B cell (primary cell): Measurements from ENCODE around the gene ARFGAP1. TPM values are rescaled to one million over a fixed set of nuclear protein-coding genes. Genes with fewer than 3 reads are reported as not detected.

ENCODE experiments used
- ATAC-seq: fragments of 200-7000 bp; cut with Tn5 transposase; one replicate; pipeline ENCODE4 v1.10.0; 2021; ENCODE audit warnings: low read depth, mild to moderate bottlenecking, moderate number of reproducible peaks, moderate library complexity
- CTCF ChIA-PET: fragments of 350-600 bp; sonication (Branson Sonifier 250); formaldehyde crosslinking; loops from one replicate; lab custom pipeline; 2021; ENCODE audit warnings: antibody characterized with exemption, inconsistent platforms; lab: Charles Lee
- POLR2A ChIA-PET: fragments of 350-600 bp; sonication (Branson Sonifier 250); formaldehyde crosslinking; loops from one replicate; lab custom pipeline; 2021; ENCODE audit warnings: antibody characterized with exemption; lab: Charles Lee
- DNase-seq: peaks from one replicate; pipeline ENCODE4 v3.0.0; 2013
- H2AFZ ChIP-seq: 2 replicates; pipeline ENCODE4 v1.6.1; 2012; ENCODE audit warnings: mild to moderate bottlenecking, low read depth, low read length; ENCODE audit not compliant: insufficient read depth, poor library complexity, severe bottlenecking
- H3K27ac ChIP-seq, 2 donors: 1 replicate in 1 of 2; 2 replicates in 1 of 2; pipeline ENCODE4 v1.5.1; 2012 to 2013; ENCODE audit warnings: low read length in 2 of 2, mild to moderate bottlenecking in 2 of 2, moderate library complexity in 1 of 2
- H3K27me3 ChIP-seq, 4 experiments: fragments of 200-600 bp in 1 of 4; sonication (generic) in 1 of 4; replicated peaks in 1 of 4; 1 replicate in 2 of 4; 2 replicates in 2 of 4; pipeline versions ENCODE4 v1.6.1 to v1.7.0; 2013 to 2016; ENCODE audit warnings: low read length in 3 of 4, mild to moderate bottlenecking in 2 of 4, mixed read lengths in 1 of 4, moderate library complexity in 1 of 4; ENCODE audit not compliant: insufficient read depth in 4 of 4, control insufficient read depth in 3 of 4; ENCODE audit errors: control extremely low read depth in 1 of 4
- H3K36me3 ChIP-seq, 2 experiments: replicated peaks in 1 of 2; 1 replicate in 1 of 2; 2 replicates in 1 of 2; pipeline versions ENCODE4 v1.6.1 to v1.7.1; 2013; ENCODE audit warnings: low read length in 1 of 2; ENCODE audit not compliant: insufficient read depth in 2 of 2, control insufficient read depth in 1 of 2; ENCODE audit errors: control extremely low read depth in 1 of 2, extremely low read depth in 1 of 2
- H3K4me1 ChIP-seq, 2 donors: fragments of 200-600 bp in 1 of 2; sonication (generic) in 1 of 2; 1 replicate in 1 of 2; 2 replicates in 1 of 2; pipeline versions ENCODE4 v1.5.1 to v1.6.1; 2013 to 2017; ENCODE audit warnings: low read length in 2 of 2; ENCODE audit not compliant: control insufficient read depth in 2 of 2, insufficient read depth in 2 of 2
- H3K4me2 ChIP-seq: replicated peaks from 2 replicates; pipeline ENCODE3; 2012; ENCODE audit warnings: mild to moderate bottlenecking, low read depth, low read length; ENCODE audit not compliant: poor library complexity, severe bottlenecking
- H3K4me3 ChIP-seq, 5 experiments: fragments of 200-600 bp in 1 of 5; sonication (generic) in 1 of 5; 1 replicate in 3 of 5; 2 replicates in 2 of 5; pipeline versions ENCODE4 v1.5.1 to v1.7.0; 2011 to 2016; ENCODE audit warnings: low read length in 4 of 5, mild to moderate bottlenecking in 4 of 5, low read depth in 2 of 5, control low read depth in 1 of 5, moderate library complexity in 1 of 5; ENCODE audit not compliant: insufficient read depth in 1 of 5; ENCODE audit errors: control extremely low read depth in 1 of 5, extremely low read depth in 1 of 5
- H3K79me2 ChIP-seq: fragments of 200-600 bp; sonication (generic); one replicate; pipeline ENCODE4 v1.6.0; 2016; ENCODE audit warnings: low read length; ENCODE audit not compliant: control insufficient read depth, insufficient read depth
- H3K9ac ChIP-seq: fragments of 200-600 bp; sonication (generic); 2 replicates; pipeline ENCODE4 v1.6.1; 2017; ENCODE audit warnings: mild to moderate bottlenecking, low read length, moderate library complexity
- H3K9me3 ChIP-seq, 3 donors: one replicate each; pipeline versions ENCODE4 v1.6.1 to v1.7.1; 2013; ENCODE audit warnings: low read length in 2 of 3; ENCODE audit not compliant: control insufficient read depth in 2 of 3, insufficient read depth in 1 of 3; ENCODE audit errors: control extremely low read depth in 1 of 3
- H4K20me1 ChIP-seq: 2 replicates; pipeline ENCODE4 v1.6.0; 2012; ENCODE audit warnings: mild to moderate bottlenecking, low read length; ENCODE audit not compliant: insufficient read depth, control insufficient read depth, poor library complexity, severe bottlenecking
- H3K27ac Mint-ChIP-seq: one replicate; pipeline ENCODE4 v1.8.0; 2021; ENCODE audit warnings: mixed read lengths
- H3K27me3 Mint-ChIP-seq: one replicate; pipeline ENCODE4 v1.8.0; 2021; ENCODE audit warnings: mixed read lengths
- H3K4me1 Mint-ChIP-seq: one replicate; pipeline ENCODE4 v1.8.0; 2021; ENCODE audit warnings: mixed read lengths
- H3K4me3 Mint-ChIP-seq: one replicate; pipeline ENCODE4 v1.8.0; 2021; ENCODE audit warnings: mixed read lengths
- H3K9me3 Mint-ChIP-seq: one replicate; pipeline ENCODE4 v1.8.0; 2022; ENCODE audit warnings: mixed read lengths; ENCODE audit not compliant: insufficient read depth
- CTCF ChIP-seq: fragments of 200-600 bp; IDR thresholded peaks from one replicate; pipeline ENCODE4 v1.8.0; 2022; ENCODE audit warnings: antibody characterized with exemption, mild to moderate bottlenecking
- EZH2 ChIP-seq: IDR thresholded peaks from 2 replicates; pipeline ENCODE4 v1.6.1; 2012; ENCODE audit warnings: borderline replicate concordance, low read depth, mild to moderate bottlenecking, moderate library complexity, low read length; ENCODE audit not compliant: insufficient read depth, poor library complexity, severe bottlenecking
- WGBS: methylation state at CpG from one replicate; pipeline ENCODE4 v1.1.5; 2013; ENCODE audit warnings: missing lambda C conversion rate; ENCODE audit not compliant: insufficient coverage; 5-methylcytosine and 5-hydroxymethylcytosine counted together
- intact Hi-C: fragments of 100-400 bp; cut with micrococcal nuclease; formaldehyde crosslinking; loops from one replicate; pipeline ENCODE4 v1.10.0; 2022
- polyA plus RNA-seq: library from polyadenylated mRNA; depleted of rRNA; stranded (reverse); fragments of >200 nt; gene quantifications from 2 replicates; pipeline ENCODE4 v1.2.3, GENCODE V29; 2012
- total RNA-seq, 2 donors: library from RNA; stranded (reverse); fragments of 120-200 nt in 1 of 2; gene quantifications; 1 replicate in 1 of 2; 2 replicates in 1 of 2; pipeline versions ENCODE4 v1.2.3 to v1.2.4, GENCODE V29; 2013 to 2022

ARFGAP1 gene
- total and polyA plus RNA-seq, 2 donors (not counting 1 experiment from before 2014, with no cell fraction given), result 83.2 to 99.4 TPM

- no peak for ATAC-seq
- intact Hi-C loops, result no loop called here
- H3K4me3 Mint-ChIP-seq, result no peak overlapping the region
Observed at GRCh38 chr20:63319164-63320040, 46.8 kb downstream of the ARFGAP1 start.

More at GRCh38 chr20:63319164-63320040, 46.8 kb downstream of the ARFGAP1 start:
- 80% methylated on average over 25 of the region's 25 CpGs for WGBS
- Mint-ChIP-seq H3K9me3 (no peaks in the 10 kb centered on the region), H3K4me1 (no peaks in the 10 kb centered on the region), H3K27ac (no peak overlapping the region), H3K27me3 (peaks cover 6% of the 10 kb centered on the region)
- no peak for DNase-seq
- H3K9ac ChIP-seq, result no peak overlapping the region
- CTCF ChIA-PET, result no interaction called here
- H3K27ac ChIP-seq, result no peak overlapping the region
- H3K79me2 ChIP-seq, result no peaks in the 10 kb centered on the region
- H3K4me1 ChIP-seq, result no peaks in the 10 kb centered on the region
- no peaks in the 10 kb centered on the region for H3K36me3 ChIP-seq
- POLR2A ChIA-PET, result no interaction called here
- no peak overlapping the region for H3K4me2 ChIP-seq
- peaks cover 0 to 2% (median 0%) of the 10 kb centered on the region in 4 experiments for H3K27me3 ChIP-seq
- H3K4me3 ChIP-seq, result no peak overlapping the region
- no peak overlapping the region for H2AFZ ChIP-seq
- TF ChIP-seq EZH2 (no peak), CTCF (no peak)
- peaks cover 0 to 3% (median 0%) of the 10 kb centered on the region in 3 donors for H3K9me3 ChIP-seq
- H4K20me1 ChIP-seq, result no peaks in the 10 kb centered on the region
